GM19351 (cell line): ENCODE measurements around the gene PRR16.

Experiments
- ATAC-seq: cut with Tn5 transposase; IDR thresholded peaks from one replicate; pipeline ENCODE4 v1.9.1; 2021; ENCODE audit warnings: mild to moderate bottlenecking, moderate library complexity; ENCODE audit not compliant: unreplicated experiment

PRR16 gene

GRCh38 chr5:120461251-120461650 lies 2.8 kb upstream of the PRR16 start:
- ATAC-seq: no peak

- ATAC-seq: no peak
These were observed 957 bp upstream of the PRR16 start for GRCh38 chr5:120463006-120463680.

GRCh38 chr5:120464627-120465435 lies 731 bp downstream of the PRR16 start:
- no peak for ATAC-seq

- no peak for ATAC-seq
These were observed 1.4 kb downstream of the PRR16 start for GRCh38 chr5:120465436-120465961.

GRCh38 chr5:120466341-120467006 lies 2.4 kb downstream of the PRR16 start:
- no peak for ATAC-seq

- no peak for ATAC-seq
These were observed 7.9 kb downstream of the PRR16 start for GRCh38 chr5:120471971-120472370.

GRCh38 chr5:120472911-120473310 lies 8.8 kb downstream of the PRR16 start:
- no peak for ATAC-seq

GRCh38 chr5:120473332-120473731 lies 9.2 kb downstream of the PRR16 start:
- ATAC-seq: no peak

GRCh38 chr5:120476063-120476462 lies 12.0 kb downstream of the PRR16 start:
- no peak for ATAC-seq

- no peak for ATAC-seq
These were observed 15.0 kb downstream of the PRR16 start for GRCh38 chr5:120479066-120479465.

GRCh38 chr5:120499876-120500563 lies 35.9 kb downstream of the PRR16 start:
- ATAC-seq: no peak

- no peak for ATAC-seq
These were observed 38.4 kb downstream of the PRR16 start for GRCh38 chr5:120502531-120502930.

- ATAC-seq: no peak
These were observed 39.2 kb downstream of the PRR16 start for GRCh38 chr5:120503341-120503740.

- no peak for ATAC-seq
These were observed 40.0 kb downstream of the PRR16 start for GRCh38 chr5:120504057-120504456.

- no peak for ATAC-seq
These were observed 43.1 kb downstream of the PRR16 start for GRCh38 chr5:120507197-120507596.

- no peak for ATAC-seq
These were observed 43.8 kb downstream of the PRR16 start for GRCh38 chr5:120507800-120508463.

- ATAC-seq: no peak
These were observed 45.0 kb downstream of the PRR16 start for GRCh38 chr5:120509053-120509452.

- no peak for ATAC-seq
These were observed 46.1 kb downstream of the PRR16 start for GRCh38 chr5:120510098-120510637.

- no peak for ATAC-seq
These were observed 47.0 kb downstream of the PRR16 start for GRCh38 chr5:120510994-120511686.

GRCh38 chr5:120512068-120512467 lies 48.0 kb downstream of the PRR16 start:
- no peak for ATAC-seq
